ENCODE results near the gene TBX15. TPM values are rescaled to one million over a fixed set of nuclear protein-coding genes. Genes with fewer than 3 reads are reported as not detected.

Gene TBX15
- total RNA-seq, 4 donors from 2014 or later: 1.1 to 5.4 (median 3.5) TPM

DNA sequence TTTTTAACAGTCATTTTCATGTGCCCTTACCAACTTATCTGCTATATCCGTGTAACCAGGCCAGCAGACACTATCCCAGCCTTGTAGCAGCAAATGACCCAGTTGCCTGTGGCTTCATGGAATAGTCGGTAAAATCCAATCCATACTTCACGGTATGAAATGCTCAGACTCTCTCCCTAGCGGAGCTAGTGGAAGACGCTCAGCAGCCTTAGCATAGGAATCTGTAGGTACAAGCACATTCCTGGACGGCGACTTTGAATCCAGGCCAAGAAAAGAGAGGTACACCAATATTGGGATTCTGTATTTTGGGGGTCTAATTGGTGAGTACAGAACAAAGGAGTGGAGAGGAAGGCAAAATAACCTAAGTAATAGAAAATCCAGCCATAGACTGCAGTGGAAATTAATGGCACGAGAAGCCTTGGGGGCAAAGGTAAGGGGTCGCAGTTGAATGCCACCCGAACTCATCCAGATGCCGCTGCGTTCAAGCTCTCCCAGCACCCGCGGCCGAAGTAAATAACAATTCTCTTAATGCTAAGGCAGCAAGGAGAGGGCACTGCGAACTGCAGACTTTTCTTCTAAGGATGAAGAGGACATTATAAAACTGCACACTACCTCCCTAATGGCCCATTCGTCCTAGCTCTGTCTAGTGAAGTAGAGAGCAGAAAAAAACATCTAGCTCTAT is 17.7 kb upstream of the TBX15 start:
- no peak for TF ChIP-seq POLR2A (IDR thresholded peaks at IDR 0.05)
- TF ChIP-seq, protein P1, sequence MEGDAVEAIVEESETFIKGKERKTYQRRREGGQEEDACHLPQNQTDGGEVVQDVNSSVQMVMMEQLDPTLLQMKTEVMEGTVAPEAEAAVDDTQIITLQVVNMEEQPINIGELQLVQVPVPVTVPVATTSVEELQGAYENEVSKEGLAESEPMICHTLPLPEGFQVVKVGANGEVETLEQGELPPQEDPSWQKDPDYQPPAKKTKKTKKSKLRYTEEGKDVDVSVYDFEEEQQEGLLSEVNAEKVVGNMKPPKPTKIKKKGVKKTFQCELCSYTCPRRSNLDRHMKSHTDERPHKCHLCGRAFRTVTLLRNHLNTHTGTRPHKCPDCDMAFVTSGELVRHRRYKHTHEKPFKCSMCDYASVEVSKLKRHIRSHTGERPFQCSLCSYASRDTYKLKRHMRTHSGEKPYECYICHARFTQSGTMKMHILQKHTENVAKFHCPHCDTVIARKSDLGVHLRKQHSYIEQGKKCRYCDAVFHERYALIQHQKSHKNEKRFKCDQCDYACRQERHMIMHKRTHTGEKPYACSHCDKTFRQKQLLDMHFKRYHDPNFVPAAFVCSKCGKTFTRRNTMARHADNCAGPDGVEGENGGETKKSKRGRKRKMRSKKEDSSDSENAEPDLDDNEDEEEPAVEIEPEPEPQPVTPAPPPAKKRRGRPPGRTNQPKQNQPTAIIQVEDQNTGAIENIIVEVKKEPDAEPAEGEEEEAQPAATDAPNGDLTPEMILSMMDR (IDR thresholded peaks at IDR 0.05): no peak
- Histone ChIP-seq H3K27me3 (peaks cover 35% of the 10 kb centered on the region), H3K4me3 (replicated peaks in 1 of 3) (no peak overlapping the region), H3K9me3 (no peaks in the 10 kb centered on the region), H3K4me1 (peaks cover 18 to 30% of the 10 kb centered on the region in 2 donors), H3K27ac (no peak overlapping the region), H3K36me3 (no peaks in the 10 kb centered on the region)
- DNase-seq: no peak
- 18 to 20% methylated on average over 17 of the region's 17 CpGs for WGBS, 2 donors
- intact Hi-C loops (cut with DNase I): no loop called here

DNA sequence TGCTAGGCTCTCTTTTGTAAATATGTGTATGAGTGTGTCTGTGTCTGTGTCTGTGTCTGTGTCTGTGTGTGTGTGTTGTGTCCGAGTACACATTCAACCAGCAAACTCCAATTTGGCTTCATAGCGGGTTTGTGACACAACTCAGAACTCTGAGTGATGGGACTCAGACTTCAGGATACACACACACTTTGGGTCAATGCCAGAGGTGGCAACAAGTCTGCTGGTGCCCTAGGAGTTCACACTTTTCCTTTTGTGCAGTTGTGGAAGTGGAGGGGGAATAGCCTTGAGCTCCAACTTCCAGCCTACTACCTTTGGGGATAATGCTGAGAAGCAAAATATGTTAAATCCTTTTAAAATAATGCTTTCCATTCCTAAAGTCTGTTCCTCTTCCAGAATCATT is 16.6 kb upstream of the TBX15 start:
- TF ChIP-seq, protein P1 (IDR thresholded peaks at IDR 0.05): no peak
- no peak for TF ChIP-seq POLR2A (IDR thresholded peaks at IDR 0.05)
- no peaks in the 10 kb centered on the region for H3K9me3 ChIP-seq
- no peak overlapping the region for H3K27ac ChIP-seq
- 51 to 65% methylated on average over 2 of the region's 2 CpGs for WGBS, 2 donors
- intact Hi-C loops (cut with DNase I): no loop called here
- peaks cover 46% of the 10 kb centered on the region for H3K27me3 ChIP-seq
- no peaks in the 10 kb centered on the region for H3K36me3 ChIP-seq
- no peak for DNase-seq
- H3K4me3 ChIP-seq (replicated peaks in 1 of 3): no peak overlapping the region
- peaks cover 18 to 38% of the 10 kb centered on the region in 2 donors for H3K4me1 ChIP-seq

DNA sequence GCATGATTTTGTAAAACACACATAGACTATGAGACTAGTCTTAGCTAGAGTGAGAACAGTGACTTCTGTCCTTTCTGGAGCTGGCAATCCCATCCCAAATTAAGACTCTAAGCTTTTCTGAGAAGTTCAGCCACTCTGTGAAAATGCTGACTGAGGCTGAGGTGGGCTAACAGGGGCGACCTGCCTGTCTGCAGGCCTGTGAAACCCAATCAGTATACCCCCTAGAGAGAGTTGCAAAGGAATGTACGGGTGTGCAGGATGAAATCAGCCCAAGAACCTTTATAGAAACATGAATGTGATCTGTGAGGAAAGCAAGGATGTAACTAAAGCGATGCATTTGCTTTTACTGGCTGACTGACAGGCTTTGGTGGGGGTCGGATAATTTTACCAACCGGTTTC is 16.0 kb upstream of the TBX15 start:
- no peak overlapping the region for H3K27ac ChIP-seq
- intact Hi-C loops (cut with DNase I): no loop called here
- peaks cover 18 to 38% of the 10 kb centered on the region in 2 donors for H3K4me1 ChIP-seq
- WGBS, 2 donors: 29 to 35% methylated on average over 5 of the region's 5 CpGs
- H3K4me3 ChIP-seq (replicated peaks in 1 of 3): no peak overlapping the region
- DNase-seq: no peak
- TF ChIP-seq, protein P1 (IDR thresholded peaks at IDR 0.05): no peak
- TF ChIP-seq POLR2A (IDR thresholded peaks at IDR 0.05): no peak
- H3K9me3 ChIP-seq: no peaks in the 10 kb centered on the region
- H3K36me3 ChIP-seq: no peaks in the 10 kb centered on the region
- peaks cover 47% of the 10 kb centered on the region for H3K27me3 ChIP-seq

DNA sequence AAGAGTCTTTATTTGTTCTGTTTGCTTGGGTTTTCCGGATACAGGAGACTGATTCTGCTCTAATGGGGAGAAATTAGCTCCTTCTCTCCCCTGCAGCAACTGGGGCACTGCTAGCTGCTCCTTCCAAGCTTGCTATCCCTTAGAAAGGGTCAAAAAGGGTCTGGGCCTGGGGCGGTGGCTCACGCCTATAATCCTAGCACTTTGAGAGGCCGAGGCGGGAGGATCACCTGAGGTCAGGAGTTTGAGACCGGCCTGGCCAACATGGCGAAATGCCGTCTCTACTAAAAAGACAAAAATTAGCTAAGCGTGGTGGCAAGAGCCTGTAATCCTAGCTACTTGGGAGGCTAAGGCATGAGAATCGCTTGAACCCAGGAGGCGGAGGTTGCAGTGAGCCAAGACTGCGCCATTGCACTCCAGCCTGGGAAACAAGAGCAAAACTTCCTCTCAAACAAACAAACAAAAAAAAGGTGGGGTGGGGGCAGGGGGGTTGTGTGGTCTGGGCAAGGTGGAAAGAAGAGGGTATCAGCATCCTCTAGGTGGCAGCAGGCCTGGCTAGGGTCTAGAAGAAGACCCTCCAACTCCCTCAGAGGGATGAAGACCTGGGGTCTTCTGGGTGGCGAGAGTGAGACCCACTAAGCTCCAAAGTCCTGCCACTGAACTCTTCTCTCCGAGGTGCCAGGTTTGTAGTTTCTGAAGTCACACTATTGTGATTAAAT is 15.4 kb upstream of the TBX15 start:
- TF ChIP-seq, protein P1 (IDR thresholded peaks at IDR 0.05): no peak
- TF ChIP-seq POLR2A (IDR thresholded peaks at IDR 0.05): no peak
- H3K27me3 ChIP-seq: peaks cover 52% of the 10 kb centered on the region
- 45 to 54% methylated on average over 14 of the region's 14 CpGs for whole genome bisulfite sequencing, 2 donors
- H3K4me1 ChIP-seq: peaks cover 15 to 37% of the 10 kb centered on the region in 2 donors
- intact Hi-C loops (cut with DNase I): no loop called here
- H3K9me3 ChIP-seq: no peaks in the 10 kb centered on the region
- H3K27ac ChIP-seq: no peak overlapping the region
- DNase-seq: no peak
- H3K36me3 ChIP-seq: no peaks in the 10 kb centered on the region
- H3K4me3 ChIP-seq (replicated peaks in 1 of 3): no peak overlapping the region

Data from thyroid gland (tissue), 4 donors.